T-helper 1 cell treated with Interleukin-12 subunit alpha and Interleukin-12 subunit beta and Interleukin-4 antibody, amounts not matched to agents 30 ng/mL and 1 ng/mL, for 36 hours (primary cell): ENCODE data around the gene TNF. TPM values are rescaled to one million over a fixed set of nuclear protein-coding genes. Genes with fewer than 3 reads are reported as not detected.

ENCODE experiments used
- intact Hi-C: fragments of 100-400 bp; cut with micrococcal nuclease; formaldehyde crosslinking; loops from one replicate; pipeline ENCODE4 v1.15.1; 2024
- total RNA-seq: library from RNA; stranded (reverse); gene quantifications from 2 replicates; pipeline ENCODE4 v1.2.3, GENCODE V29; 2022

TNF gene
- total RNA-seq, 1 donor from 2014 or later: 172 TPM

DNA sequence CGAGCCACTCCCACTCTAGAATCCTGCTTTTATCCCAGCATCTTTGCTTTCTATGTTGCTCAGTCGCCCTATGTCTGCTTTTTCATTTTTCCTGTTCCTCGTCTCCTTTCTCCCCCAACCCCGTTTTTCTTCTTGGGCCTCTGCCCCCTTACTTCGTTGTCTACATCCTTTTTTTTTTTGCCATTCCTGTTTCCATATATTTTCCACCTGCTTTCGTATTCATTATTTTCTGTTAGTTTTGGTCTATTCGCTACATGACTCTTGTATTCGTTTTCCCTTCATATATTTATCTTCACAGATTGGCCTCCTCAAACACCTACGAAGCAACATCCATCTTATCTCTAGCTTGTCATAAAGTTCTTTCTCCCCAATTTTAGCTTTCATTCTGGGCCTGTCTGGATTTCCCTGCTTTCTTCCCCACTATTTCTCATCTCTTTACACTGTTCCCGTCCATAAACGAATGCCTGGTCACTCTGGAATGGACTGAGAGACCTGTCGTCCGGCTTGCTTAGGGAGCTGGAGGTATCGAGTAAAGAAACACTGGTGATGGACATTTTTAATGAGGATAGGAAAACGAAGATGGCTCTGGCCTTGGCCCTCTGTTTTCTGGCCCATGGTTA lies 46.1 kb downstream of the TNF start:
- intact Hi-C loops: loop anchor here (2.0 to 5.0 kb wide), 4 partner anchors 41 to 464 kb away; partner anchors contain the start of genes CCHCR1, HSPA1B, NELFE and SKIC2

- intact Hi-C loops: loop anchor here (2.0 to 5.0 kb wide), 4 partner anchors 41 to 465 kb away; partner anchors contain the start of genes CCHCR1, HSPA1B, NELFE and SKIC2
Observed at GRCh38 chr6:31621991-31622390, 46.6 kb downstream of the TNF start.

DNA sequence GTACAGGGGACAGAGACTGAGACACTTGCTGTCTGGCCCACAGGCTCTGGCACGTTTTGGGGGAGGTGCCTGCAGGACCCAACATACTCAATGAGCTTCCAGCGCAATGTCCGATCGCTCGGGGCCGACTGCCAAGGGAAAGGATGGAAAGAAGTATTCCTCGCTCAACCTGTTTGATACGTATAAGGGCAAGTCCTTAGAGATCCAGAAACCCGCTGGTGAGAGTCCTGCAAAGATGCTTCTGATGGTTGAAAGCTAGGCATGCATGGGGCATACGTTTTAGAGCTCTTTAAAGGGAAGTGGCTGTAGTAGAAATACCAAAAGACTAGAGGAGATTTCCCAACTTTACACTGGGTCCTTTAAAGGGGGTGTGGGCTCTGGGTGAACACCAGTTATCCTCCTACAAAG lies 47.3 kb downstream of the TNF start:
- intact Hi-C loops: loop anchor here (5.0 kb wide), 1 partner anchor 465 kb away; the partner anchor contains the start of genes CCHCR1 and TCF19

DNA sequence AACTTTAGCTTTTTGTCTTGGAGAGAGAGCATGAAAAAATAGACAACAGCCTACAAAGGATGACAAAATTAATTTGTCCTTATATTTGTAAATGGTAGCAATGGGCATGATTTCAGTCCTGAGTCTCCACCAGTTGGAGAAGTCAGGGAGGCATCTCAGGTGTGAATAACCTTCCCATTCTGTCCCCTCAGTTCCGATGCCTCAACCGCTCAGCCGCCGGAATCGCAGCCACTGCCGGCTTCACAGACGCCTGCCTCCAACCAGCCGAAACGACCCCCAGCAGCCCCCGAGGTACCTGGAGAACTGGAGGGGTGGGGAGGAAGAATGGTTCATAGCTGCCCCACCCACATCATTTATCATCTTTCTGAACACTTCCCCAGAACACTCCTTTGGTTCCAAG lies 48.7 kb downstream of the TNF start:
- intact Hi-C loops: loop anchor here (5.0 kb wide), 1 partner anchor 467 kb away; the partner anchor contains the start of genes CCHCR1 and TCF19

GRCh38 chr6:31626952-31627351 lies 51.6 kb downstream of the TNF start:
- intact Hi-C loops: no loop called here

DNA sequence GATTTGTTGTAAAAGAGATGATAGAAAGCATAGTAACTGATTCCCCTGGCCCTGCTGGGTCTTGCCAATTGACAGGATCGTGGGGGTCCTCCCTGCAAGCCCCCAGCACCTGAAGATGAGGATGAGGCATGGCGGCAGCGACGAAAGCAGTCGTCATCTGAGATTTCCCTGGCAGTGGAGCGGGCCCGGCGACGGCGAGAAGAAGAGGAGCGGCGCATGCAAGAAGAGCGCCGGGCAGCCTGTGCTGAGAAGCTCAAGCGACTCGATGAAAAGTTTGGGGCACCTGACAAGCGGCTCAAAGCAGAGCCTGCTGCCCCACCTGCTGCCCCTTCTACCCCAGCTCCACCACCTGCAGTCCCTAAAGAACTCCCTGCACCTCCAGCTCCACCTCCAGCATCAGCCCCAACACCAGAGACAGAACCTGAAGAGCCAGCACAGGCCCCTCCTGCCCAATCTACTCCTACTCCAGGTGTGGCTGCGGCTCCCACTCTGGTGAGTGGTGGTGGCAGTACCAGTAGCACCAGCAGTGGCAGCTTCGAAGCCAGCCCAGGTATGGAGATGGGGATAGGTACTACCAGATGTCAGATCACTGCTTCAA lies 52.4 kb downstream of the TNF start:
- intact Hi-C loops: no loop called here

Other genes with a start within 250 kb of the TNF start
- gene HLA-B, start 218.4 kb upstream of the TNF start, total RNA-seq: 6,139 and 6,208 TPM in 2 replicates
- gene MICA, start 172.0 kb upstream of the TNF start, total RNA-seq: 12.4 and 12.8 TPM in 2 replicates
- 55.3 and 58.5 TPM in 2 replicates for gene MICB, start 77.4 kb upstream of the TNF start, total RNA-seq
- not detected in 2 replicates for gene MCCD1, start 46.6 kb upstream of the TNF start, total RNA-seq
- gene DDX39B, start 33.6 kb upstream of the TNF start, total RNA-seq: 422 and 431 TPM in 2 replicates
- gene ATP6V1G2, start 29.0 kb upstream of the TNF start, total RNA-seq: 1.2 and 1.4 TPM in 2 replicates
- 14.5 and 16.4 TPM in 2 replicates for gene NFKBIL1, start 28.0 kb upstream of the TNF start, total RNA-seq
- 204 and 212 TPM in 2 replicates for gene LTA, start 3.3 kb upstream of the TNF start, total RNA-seq
- 2,430 and 2,468 TPM in 2 replicates for gene LTB, start 6.9 kb downstream of the TNF start, total RNA-seq
- 149 and 171 TPM in 2 replicates for gene LST1, start 10.7 kb downstream of the TNF start, total RNA-seq
- gene NCR3, start 17.4 kb downstream of the TNF start, total RNA-seq: 48.5 and 52.7 TPM in 2 replicates
- gene AIF1, start 39.7 kb downstream of the TNF start, total RNA-seq: 47.7 and 54.0 TPM in 2 replicates
- gene PRRC2A, start 45.1 kb downstream of the TNF start, total RNA-seq: 230 and 237 TPM in 2 replicates
- 262 and 284 TPM in 2 replicates for gene BAG6, start 77.1 kb downstream of the TNF start, total RNA-seq
- gene APOM, start 80.3 kb downstream of the TNF start, total RNA-seq: 1.9 and 2.0 TPM in 2 replicates
- 24.7 and 25.7 TPM in 2 replicates for gene C6orf47, start 85.2 kb downstream of the TNF start, total RNA-seq
- 29.3 and 30.0 TPM in 2 replicates for gene GPANK1, start 89.4 kb downstream of the TNF start, total RNA-seq
- 219 and 224 TPM in 2 replicates for gene CSNK2B, start 90.5 kb downstream of the TNF start, total RNA-seq
- gene LY6G5B, start 94.4 kb downstream of the TNF start, total RNA-seq: 27.5 and 29.1 TPM in 2 replicates
- 6.3 TPM in 2 replicates for gene LY6G5C, start 105.5 kb downstream of the TNF start, total RNA-seq
- 53.6 and 59.7 TPM in 2 replicates for gene ABHD16A, start 127.8 kb downstream of the TNF start, total RNA-seq
- gene LY6G6F, start 131.3 kb downstream of the TNF start, total RNA-seq: not detected in 2 replicates
- not detected in 2 replicates for gene LY6G6D, start 139.8 kb downstream of the TNF start, total RNA-seq
- gene LY6G6C, start 146.2 kb downstream of the TNF start, total RNA-seq: 0.41 TPM in 1 of 2 replicates, not detected in the other
- not detected in 2 replicates for gene MPIG6B, start 147.8 kb downstream of the TNF start, total RNA-seq
- 12.2 and 14.4 TPM in 2 replicates for gene DDAH2, start 153.7 kb downstream of the TNF start, total RNA-seq
- gene CLIC1, start 161.0 kb downstream of the TNF start, total RNA-seq: 517 and 529 TPM in 2 replicates
- gene MSH5, start 164.4 kb downstream of the TNF start, total RNA-seq: 47.8 and 51.5 TPM in 2 replicates
- 12.2 and 12.8 TPM in 2 replicates for gene SAPCD1, start 187.1 kb downstream of the TNF start, total RNA-seq
- gene VWA7, start 201.8 kb downstream of the TNF start, total RNA-seq: 6.0 and 6.2 TPM in 2 replicates
- 77.4 and 78.9 TPM in 2 replicates for gene VARS1, start 220.2 kb downstream of the TNF start, total RNA-seq
- 85.4 and 89.3 TPM in 2 replicates for gene LSM2, start 231.4 kb downstream of the TNF start, total RNA-seq
- 3.7 TPM in 2 replicates for gene HSPA1L, start 239.7 kb downstream of the TNF start, total RNA-seq
- 155 and 159 TPM in 2 replicates for gene HSPA1A, start 240.0 kb downstream of the TNF start, total RNA-seq